WTC11 (cell line): ENCODE results near the gene CRAMP1.

ENCODE experiments used
- FOXK1 ChIP-seq: sonication (generic); formaldehyde crosslinking; IDR thresholded peaks from 2 replicates; pipeline ENCODE4 v1.8.0; 2022; ENCODE audit warnings: mild to moderate bottlenecking, moderate library complexity, missing genetic modification reagents
- JAZF1 ChIP-seq: fragments of 250-450 bp; sonication (Bioruptor Pico); IDR thresholded peaks from 2 replicates; pipeline ENCODE4 v1.9.0; 2021; ENCODE audit warnings: moderate library complexity, mild to moderate bottlenecking, inconsistent platforms
- JUN ChIP-seq: sonication (generic); formaldehyde crosslinking; IDR thresholded peaks from 2 replicates; pipeline ENCODE4 v1.8.0; 2023; ENCODE audit warnings: mild to moderate bottlenecking, missing genetic modification reagents
- NFYB ChIP-seq: sonication (generic); formaldehyde crosslinking; conservative IDR thresholded peaks from 2 replicates; pipeline ENCODE4 v1.8.0; 2022; ENCODE audit warnings: low read depth, missing genetic modification reagents
- NR3C1 ChIP-seq: sonication (generic); formaldehyde crosslinking; conservative IDR thresholded peaks from 2 replicates; pipeline ENCODE4 v1.8.1; 2023; ENCODE audit warnings: low read depth, mild to moderate bottlenecking, missing genetic modification reagents
- ZNF317 ChIP-seq: sonication (generic); formaldehyde crosslinking; IDR thresholded peaks from 2 replicates; pipeline ENCODE4 v1.8.1; 2023; ENCODE audit warnings: low read depth, mild to moderate bottlenecking, moderate library complexity, missing genetic modification reagents, borderline replicate concordance
- TF ChIP-seq, protein P1 (sequence below): sonication (generic); formaldehyde crosslinking; IDR thresholded peaks from 2 replicates; pipeline ENCODE4 v1.8.1; 2023; ENCODE audit warnings: mild to moderate bottlenecking, missing genetic modification reagents, moderate library complexity

DNA sequence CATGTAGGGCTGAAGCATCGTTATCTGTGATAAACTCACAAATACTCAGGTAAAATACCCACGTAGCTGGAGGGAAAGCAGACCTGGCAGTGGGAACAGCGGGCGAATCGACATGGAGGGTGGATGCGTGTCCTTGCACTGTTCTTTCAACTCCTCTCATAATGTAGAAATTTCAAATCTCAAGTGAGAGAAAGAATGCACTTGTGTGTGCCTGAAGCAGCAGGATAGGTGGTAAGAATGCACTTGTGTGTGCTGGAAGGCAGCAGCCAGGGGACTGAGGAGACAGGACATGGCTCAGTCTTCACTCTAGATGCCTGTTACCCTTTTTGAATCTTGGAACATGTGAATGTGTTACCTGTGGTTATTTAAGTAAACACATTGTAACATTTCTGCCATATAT, 10.7 kb upstream of the CRAMP1 start:
- TF ChIP-seq FOXK1 (CRISPR knock-in tag) (no peak), NFYB (CRISPR knock-in tag) (no peak), JUN (CRISPR knock-in tag) (no peak), ZNF317 (CRISPR knock-in tag) (no peak), JAZF1 (CRISPR knock-in tag) (no peak), NR3C1 (CRISPR knock-in tag) (no peak)
- TF ChIP-seq, protein P1, sequence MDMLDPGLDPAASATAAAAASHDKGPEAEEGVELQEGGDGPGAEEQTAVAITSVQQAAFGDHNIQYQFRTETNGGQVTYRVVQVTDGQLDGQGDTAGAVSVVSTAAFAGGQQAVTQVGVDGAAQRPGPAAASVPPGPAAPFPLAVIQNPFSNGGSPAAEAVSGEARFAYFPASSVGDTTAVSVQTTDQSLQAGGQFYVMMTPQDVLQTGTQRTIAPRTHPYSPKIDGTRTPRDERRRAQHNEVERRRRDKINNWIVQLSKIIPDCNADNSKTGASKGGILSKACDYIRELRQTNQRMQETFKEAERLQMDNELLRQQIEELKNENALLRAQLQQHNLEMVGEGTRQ (CRISPR knock-in tag): no peak
